Inferior parietal cortex (tissue), 1 donor: ENCODE results near the gene SLC9C1.

ENCODE experiments used
- DNase-seq: peaks from one replicate; pipeline ENCODE4 v3.0.0-alpha.2; 2016; ENCODE audit errors: extremely low spot score

Gene SLC9C1

DNA sequence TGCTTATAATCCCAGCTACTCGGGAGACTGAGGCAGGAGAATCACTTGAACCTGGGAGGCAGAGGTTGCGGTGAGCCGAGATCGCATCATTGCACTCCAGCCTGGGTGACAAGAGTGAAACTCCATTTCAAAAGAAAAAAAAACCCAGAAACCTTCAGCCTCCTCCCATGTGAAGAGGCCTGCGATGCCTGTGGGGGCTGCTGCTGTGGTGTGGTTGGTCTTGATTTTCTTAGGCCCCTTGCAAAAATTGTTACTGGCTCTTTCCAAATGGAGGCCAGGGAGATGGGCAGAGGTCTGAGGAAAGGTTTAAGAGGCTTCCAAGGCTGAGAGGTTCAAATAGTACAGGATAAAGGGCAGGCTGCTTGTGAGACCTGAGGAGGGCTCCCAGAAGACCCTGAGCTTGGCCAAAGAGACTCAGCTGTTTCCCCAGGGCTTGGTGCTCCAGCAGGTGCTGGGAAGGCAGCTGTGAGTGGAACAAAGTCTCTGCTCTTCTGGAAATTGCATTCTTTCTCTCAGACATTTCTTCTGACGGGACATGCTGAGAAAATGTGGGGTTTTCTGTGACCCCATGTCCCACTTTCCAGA lies 179.3 kb downstream of the SLC9C1 start:
- DNase-seq = no peak

DNA sequence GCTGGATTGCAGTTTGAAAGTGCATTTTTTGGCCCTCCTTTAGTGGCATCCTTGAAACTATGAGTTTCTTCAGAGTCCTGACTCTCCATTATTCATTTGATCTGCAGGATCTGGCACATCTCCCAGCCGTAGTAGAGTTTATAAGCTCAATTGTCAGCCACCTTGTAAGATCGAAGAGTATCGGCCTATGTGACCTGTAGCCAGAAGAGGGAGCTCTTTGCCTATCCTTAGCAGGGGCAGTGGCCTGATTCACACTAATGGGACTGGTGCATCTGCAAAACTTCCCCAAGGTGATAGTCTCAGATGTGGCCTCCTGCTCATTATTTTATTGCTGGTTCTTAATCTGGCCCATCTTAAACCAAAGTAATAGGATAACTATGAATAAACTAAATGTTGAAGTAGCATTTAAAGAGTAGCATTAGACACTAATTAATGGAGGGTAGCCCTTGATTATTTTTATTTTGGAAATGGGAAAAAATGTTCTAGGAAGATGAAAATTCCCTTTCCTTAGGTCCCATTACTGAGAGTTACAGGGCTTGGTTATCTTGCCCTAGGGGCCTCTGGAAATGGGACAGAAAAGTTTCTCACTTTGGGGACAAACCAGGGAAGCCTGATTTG lies 182.1 kb downstream of the SLC9C1 start:
- peak; percentile 66 for DNase-seq

GRCh38 chr3:112109322-112109721 lies 184.7 kb downstream of the SLC9C1 start:
- DNase-seq = no peak

- DNase-seq = no peak
These were observed 189.2 kb downstream of the SLC9C1 start for GRCh38 chr3:112104774-112105173.

- no peak for DNase-seq
These were observed 192.1 kb downstream of the SLC9C1 start for GRCh38 chr3:112101916-112102315.

GRCh38 chr3:112097378-112097777 lies 196.6 kb downstream of the SLC9C1 start:
- DNase-seq = no peak

DNA sequence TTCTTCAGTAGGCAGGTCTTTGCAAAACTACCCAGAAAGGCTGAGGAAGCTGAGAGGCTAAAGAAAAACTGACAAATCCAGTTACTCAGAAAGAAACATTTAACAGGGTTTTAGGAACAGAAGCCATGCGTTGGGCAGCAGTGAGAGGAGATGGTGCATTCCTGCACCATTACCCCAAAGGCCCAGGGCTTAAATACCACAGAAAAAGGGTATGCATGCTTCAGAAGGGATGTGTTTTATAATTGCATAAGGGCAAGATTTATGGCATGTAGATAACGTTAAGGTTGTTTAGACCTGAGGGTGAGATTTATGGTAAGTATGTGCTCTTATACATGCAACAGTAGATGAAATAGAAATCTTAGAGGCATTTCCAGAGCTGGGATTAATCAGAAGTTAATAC lies 197.8 kb downstream of the SLC9C1 start:
- DNase-seq = no peak

DNA sequence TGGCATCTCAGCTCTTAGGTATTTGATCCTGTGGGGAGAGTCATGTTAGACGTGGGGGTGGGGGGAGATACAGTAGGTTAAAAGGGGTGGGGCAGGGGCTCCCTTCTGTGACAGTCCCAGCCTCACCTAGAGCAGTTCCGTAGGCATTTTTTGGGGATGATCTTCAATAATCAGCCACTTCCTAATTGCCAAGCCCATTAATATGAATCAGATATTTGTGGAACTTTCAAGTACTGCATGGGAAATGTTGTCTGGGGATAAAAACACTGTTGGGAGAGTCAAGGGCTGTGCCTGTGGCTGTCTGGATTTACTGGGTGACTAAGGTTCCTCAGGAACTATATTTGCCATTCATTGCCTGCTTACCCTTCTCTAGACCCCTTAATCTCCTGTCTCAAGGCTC lies 198.3 kb downstream of the SLC9C1 start:
- no peak for DNase-seq

DNA sequence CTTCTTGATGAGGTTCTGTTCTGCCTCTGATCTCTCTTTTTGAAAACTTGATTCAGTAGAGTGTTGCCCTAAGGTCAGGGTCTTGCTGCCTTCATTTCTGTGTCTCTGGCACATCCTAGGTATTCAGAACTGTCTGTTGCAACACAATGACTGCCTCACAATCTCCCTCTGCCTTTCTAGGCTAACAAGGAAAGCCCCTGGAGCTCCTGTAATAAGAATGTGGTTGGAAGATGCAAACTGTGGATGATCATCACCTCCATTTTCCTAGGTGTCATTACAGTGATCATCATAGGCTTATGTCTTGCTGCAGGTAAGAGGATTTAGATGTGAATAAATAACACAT lies 200.9 kb downstream of the SLC9C1 start:
- no peak for DNase-seq

DNA sequence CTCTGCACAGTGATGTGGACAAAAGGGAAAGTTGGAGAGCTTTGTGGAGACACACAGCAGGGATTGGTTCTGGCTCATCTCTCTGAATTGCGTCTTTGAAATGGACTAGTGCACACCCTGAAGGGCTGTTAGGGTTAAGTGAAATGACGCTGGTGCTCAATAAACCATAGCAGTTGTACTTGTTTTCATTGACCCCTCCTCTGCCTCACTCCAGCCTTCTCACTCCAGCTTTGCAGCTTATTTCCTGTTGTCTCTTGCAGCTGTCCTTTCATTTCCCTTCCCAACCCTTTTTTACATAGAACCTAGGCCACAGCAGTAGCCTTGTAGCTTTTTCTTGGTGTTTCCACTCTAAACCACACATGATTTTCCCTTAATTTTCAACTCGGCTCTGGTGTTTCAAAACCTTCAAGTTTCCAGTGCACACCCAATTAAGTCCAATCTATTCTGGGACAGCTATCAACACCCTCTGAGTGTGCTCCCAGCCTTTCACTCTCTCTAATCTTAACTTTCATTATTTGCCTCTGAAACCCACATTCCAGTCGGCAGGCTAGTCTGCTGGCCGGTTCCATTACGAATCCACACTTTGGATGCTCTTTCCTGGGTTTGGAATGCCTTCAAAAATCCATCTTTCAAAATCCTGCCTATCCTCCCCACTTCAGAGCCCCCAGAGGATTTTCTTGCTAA lies 201.4 kb downstream of the SLC9C1 start:
- DNase-seq = no peak

- no peak for DNase-seq
These were observed 203.0 kb downstream of the SLC9C1 start for GRCh38 chr3:112090887-112091586.
